NOMO-1 treated with DMSO at 0.1 percent for 48 hours (cell line): Measurements from ENCODE around the gene FGFR3.
A peak's percentile ranks its signal among the peaks of the same experiment; 100 is the strongest.

Experiments
- DNase-seq: peaks from one replicate; lab custom pipeline; 2025; ENCODE audit not compliant: unreplicated experiment; lab: John Stamatoyannopoulos, UW

FGFR3 gene

DNA sequence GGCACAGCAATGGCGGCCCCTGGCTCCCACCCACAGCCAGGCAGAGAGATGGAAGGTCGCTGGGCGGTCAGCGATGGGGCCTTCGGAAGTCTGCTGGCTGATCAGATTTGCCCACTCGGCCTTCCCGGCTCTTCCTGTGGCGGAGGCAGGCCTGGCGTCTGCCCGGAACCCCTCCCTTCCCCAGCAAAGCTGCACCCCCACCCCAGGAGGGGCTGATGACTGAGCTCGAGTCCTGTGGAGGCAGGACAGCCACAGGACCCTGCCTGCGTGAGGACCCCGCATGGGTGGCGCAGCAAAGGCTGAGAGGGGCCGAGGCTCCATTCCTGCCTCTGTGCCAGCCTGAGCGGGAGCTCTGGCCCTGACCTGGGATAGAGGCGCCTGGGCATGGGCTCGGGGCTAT is 37.0 kb upstream of the FGFR3 start:
- no peak for DNase-seq

DNA sequence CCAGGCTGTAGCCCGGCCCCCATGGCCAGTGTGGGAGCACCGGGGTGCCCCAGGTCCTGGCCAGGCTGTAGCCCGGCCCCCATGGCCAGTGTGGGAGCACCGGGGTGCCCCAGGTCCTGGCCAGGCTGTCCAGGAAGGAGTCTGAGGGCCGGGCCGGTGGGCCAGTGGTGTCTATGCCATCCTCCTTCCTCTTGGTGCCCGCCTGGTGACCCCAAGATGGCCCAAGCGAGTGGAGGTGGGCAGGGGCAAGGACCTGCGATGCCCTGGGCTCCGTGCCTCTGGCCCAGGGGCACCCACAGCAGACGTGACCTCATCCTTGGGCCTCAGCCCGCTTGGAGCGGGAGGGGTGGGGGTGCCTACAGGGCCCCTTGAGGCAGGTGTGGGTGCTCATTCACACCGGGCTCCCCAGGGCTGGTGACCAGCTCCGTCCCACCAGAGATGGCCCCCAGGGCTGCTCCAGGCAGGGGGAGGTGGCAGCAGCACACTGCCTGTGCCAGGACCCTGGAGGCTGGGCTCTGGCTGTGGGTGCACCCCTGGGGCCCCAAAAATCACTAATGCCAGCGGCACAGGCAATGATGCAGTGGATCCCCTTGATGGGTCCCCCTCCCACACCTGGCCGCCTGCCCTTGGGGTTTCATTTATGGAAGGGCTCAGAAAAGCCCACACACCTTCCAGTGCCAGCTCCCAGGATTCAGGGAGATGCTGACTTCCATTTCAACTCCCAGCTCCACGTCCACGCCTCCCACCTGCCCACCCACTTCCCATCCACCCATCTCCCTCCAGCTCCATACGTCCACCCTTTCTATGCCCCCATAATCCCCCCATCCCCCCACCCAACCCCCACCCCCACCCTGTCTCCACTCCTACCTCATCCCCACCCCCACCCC is 36.0 kb upstream of the FGFR3 start:
- DNase-seq: no peak

DNA sequence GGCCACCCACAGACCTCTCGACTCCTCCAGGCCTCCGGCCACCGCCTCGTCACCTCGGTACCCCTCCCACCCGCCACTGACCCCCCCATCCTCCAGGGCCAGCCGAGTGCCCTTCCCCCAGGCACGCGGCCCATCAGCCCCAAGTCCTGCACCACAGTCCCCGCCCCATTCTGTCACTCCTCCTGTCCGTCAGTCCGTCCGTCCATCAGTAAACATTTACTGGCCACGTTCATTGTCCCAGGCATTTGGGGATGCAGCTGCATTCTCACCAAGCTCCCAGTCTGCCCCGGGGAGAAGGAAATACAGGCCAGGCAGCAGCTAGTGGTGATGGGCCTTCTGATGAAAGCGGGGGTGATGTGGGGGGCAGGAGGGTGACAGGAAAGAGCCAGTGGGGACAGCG is 35.3 kb upstream of the FGFR3 start:
- no peak for DNase-seq

DNA sequence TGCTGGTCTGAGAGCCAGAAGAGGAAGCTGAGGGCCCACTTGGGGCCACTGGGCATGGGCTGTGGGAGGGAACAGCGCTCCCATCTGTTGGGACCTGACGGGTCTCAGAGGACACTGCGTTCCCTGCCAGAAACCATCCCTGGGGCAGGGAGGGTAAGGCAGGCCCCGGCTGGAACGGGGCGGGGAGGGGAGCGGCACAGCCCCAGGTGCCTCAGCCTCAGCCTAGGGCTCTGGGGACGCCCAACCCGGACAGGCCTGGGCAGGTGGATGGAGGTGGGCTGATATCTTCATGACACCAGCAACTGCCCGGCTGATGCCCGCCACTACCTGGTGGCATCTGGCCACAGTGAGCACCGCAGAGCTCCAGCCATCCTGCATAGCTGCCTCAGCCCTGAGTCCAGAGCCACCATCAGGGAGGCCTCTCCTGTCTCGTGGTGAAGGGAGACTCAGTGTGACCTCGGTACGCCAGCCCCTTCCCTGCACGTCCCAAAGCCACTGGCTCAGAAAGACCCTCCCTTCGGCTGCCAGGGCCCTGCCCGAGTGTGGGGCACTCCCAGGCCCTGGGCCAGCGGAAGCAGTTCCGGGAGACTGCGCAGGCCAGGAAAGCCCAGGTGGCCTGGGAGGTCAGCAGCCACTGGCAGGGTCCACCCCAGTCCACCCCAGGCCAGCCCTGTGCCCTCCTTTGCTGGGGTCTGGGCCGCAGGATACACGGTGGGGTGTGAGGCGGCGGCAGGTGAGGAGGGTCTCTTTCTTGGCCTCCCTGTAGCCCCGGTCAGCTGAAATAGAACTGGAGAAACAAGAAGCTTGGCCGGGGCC is 34.6 kb upstream of the FGFR3 start:
- no peak for DNase-seq

DNA sequence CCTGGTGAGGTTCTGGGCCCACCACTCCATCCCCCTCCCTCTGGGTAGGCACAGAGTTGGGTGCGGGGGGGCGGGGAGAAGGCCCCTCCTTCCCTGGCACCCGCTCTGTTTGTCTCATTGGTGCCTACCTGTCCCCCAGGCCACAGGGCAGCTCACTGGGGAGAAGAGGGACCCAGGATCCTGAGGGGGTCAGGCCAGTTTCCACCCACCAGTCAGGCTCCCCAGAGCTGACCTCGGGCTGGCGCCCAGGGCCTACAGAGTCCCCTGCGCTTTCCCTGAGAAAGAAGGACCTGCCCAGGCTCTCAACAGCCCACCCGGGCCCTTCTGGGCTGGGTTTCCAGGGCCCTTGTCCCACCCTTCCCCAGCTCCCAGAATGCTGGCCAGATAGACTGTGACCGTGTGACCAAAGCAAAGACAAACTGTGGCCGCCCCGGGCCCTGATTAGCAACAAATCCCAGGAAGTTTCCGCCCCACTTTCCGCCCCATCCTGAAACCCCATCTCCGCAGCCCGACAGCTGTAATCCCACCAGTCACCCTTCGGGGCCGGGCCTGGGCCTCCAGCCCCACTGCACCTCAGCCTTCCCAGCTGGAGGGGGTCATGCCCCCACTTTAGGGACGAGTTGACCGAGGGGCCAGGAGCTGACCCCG is 33.8 kb upstream of the FGFR3 start:
- no peak for DNase-seq

DNA sequence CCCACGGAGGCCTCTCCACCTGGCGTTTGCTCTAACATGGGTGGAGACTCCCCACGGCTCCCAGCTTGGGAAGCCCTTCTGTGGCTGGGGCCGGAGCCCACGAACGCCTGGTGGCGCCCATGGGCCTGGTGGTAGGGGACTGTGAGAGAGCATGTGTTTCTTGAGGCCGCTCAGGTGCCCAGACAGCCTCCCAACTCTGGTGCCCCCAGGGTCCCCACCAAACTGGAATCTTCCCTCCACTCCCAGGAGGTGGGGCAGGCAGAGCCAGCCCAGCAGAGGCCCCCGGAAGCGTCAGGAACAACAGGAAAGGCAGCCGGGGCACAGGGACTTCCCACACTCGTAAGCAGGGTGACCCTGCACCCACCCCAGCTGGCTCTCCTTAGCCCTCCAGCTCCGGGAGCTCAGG is 33.3 kb upstream of the FGFR3 start:
- no peak for DNase-seq

DNA sequence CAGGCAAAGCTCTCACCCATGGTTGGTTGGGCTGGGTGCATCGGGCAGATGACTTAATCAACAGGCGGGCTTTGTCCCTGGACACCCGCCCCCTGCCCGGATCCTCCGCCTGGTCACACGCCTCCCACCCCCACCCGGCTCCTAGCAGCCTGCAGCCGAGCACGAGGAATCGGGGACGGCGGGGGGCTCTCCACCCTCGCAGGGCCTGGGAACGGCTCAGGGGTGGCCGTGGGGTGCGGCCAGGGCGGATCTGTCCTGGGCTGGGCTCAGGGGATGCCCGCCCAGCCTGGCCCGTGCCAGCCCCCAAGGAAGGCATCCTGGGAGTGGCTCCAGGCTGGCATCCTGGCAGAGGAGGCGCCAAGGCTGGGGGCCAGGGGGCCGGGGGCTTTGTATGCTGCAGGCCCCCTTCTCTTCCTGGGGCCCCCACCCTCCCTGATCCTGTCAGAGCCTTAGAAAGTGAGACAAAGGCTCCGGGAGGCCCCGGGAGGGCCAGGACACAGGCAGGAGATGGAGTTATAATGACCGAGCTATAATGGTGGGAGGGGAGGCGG is 32.5 kb upstream of the FGFR3 start:
- DNase-seq: no peak

DNA sequence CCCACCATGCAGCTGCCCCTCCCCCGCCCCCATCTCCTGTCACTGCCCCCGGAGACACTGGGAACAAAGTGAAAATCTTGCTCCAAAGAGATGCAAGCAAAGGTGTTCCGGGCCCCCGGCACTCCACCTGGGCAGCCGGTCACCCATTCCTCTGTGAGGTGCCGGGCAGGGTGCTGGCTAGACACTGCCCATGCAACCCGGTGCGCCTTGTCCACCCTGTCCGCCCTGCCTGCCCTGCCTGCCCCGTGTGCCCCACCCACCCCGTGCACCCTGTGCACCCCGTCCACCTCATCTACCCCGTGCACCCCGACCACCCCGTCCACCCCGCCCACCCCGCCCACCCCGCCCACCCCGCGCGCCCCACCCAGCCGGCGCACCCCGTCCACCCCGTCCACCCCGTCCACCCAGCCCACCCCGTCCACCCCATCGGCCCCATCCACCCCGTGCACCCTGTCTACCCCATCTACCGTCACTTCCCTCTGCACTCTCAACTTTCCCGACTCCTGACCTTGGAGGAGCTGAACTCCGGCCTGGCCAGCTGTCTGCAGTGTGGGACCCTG is 31.9 kb upstream of the FGFR3 start:
- no peak for DNase-seq

DNA sequence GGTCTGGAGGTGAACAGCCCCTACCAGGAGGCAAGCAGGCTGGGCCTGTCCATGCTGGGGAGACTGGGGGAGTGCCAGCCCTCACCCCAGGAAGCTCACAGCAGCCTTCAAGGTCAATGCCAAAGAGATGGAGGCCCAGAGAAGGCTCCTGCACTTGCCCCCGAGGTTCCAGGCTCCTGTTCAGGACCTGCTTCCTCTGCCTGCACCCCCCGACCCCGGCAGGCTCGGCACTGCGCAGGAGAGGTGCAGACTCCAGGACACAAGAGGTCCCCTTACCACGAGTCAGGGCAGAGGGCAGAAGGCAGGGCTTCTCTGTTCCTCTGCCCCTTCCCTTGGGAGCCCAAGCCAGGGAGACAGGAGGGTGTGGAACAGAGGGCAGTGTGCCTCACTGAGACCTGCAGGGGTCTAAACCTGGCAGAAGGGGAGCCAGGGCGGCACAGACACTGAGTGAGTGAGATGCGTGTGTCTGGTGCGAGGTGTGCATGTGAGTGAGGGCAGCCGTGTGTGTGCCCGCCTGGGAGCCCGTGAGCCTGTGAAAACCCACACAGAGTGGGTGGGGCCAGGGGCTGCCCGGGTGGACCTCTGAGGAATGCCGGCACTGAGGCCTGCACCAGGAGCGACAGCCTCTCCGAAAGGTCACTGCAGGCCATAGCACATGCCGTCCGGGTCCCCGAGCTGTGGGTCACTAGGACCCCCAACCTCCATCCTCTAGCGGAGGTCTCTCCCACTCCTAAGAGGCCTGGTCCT is 30.7 kb upstream of the FGFR3 start:
- DNase-seq: no peak

DNA sequence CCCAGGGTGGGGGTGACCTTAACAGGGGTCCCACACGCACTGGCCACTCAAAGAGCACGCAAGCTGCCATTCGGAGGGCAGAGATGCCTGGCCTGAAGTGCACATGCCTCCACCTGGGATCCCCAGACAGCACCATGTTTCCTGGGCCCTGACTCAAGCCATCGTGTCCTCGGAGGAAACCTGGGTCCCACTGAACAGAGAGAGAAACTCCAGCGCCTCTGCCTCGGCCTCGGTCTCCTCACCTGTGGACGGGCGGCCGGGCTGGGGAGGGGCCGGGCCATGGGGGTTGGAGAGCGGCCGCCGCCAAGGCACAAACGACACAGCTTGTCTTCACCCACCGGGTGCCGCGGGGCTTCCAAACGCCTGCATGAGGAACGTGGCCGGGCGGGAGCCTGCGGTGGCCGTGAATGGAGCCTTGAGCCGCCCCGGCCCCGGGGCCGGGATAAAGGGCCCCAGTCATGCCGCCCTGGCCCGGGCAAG is 30.0 kb upstream of the FGFR3 start:
- DNase-seq: no peak

DNA sequence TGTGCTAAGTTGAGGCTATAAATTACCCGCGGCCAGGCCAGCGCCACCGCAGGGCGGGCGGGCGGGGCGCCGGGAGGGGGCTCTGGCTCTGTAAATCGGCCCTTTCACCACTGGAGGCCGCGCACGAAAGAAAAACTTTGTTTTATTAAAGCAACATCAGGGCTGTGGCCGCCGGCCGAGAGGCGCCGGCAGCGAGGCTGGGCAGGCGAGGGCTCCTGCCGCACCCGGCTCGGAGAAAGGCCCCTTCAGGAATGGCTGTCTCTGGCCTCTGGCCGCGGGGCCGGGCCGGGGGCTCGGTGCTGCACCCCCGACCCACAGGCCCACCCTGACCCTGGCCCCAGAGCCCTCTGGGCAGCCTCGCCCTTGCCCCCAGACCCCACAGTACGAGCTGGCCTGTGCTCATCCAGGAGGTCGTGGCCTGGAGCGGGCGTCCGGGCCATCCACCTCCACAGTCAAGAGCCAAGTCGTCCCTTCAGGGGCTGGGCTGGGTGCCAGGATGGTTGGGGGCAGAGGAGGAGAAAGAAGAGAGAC is 29.5 kb upstream of the FGFR3 start:
- DNase-seq: peak; percentile 77

DNA sequence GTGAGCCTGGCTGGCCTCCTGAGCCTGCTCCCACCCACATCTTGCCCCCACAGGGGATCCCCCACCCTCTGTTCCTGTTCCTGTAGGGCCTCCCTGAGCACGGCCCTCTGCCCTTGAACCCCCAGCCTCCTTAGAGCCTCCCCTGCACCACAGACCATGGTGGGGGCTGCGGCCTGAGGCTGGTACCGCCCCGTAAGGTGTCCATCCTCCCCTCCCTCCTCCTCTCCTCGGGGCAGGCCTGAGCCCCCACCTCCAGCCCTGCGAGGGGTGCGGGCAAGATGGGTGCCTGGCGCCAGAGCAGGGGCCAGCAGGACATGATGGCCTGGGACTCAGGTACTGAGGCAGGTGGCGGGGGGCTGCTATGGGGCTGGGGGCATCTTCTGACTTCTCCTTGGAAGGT is 28.4 kb upstream of the FGFR3 start:
- DNase-seq: no peak

DNA sequence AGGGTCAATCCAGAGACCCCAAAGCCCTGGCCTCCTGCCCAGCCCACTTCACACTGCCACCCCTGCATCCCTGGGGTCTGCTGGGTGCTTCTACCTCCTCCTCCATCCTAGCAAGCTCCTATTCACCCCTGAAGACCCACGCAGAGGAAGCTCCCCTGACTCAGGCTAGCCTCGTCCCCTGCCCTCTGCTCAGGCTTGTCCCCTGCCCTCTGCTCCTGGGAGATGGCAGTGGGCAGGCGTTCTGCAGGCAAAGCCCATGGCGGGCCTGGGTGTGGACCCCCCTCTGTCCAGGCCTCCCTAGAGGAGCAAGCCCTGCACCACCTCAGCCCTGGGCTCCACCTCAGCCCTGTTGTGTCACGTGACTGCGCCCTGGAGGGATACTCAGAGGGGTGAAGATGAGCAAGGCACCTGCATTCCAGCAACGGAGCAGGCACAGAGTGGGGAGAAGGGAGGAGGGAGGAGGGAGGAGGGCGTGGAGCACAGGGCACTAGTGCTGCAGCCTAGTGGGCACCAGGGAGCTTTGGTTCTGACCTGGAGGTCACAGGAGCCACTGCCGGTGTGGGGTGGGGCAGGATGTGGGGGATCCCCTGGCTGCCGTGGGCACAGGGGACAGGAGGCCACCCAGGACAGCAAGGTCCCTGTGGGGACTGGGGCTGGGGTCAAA is 27.6 kb upstream of the FGFR3 start:
- DNase-seq: no peak

DNA sequence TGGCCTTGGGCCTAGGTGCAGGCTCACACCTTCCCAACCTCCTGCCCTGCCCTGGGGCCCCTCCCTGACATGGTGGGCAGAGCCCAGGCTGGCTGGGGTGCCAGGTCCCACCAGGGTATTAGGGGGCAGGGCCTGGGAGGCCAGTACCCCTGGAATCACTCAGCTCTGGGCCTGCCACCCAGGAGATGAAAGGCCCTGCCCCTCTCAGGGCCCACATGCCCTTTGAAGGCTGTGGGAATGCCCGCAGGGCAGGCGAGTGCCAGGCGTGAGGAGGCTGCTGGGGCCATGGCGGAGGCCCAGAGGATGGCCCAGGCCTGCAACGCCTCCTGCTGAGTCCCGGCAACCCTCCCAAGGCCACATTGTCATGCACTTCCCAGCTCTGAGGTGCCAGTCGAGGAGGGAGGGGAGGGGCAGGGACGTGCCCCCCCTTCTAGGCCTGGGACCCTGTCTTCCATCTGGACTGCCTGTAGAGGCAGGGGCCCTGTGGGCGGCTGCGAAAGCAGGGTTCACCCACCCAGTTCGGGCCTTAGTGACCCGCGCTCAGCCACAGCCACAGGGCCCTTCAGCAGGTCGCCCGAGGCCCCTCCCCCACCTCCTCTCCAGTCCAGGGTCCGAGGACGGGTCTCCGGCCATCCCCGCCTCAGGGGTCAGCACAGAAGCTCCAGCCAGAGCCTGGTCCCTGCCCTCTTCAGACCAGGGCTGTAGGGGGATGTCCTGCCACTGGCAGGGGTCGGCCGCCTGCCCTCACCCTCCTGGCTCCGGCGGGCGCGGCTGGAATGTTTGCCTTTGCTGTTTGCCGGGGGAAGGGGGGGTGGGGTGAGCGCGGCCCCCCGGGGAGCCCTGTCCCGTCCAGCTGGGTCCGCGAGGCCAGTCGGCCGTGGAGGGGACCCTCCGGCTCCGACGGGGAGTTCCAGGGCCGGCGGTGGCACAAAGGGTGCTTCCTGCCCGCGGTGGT is 26.7 kb upstream of the FGFR3 start:
- DNase-seq: no peak

DNA sequence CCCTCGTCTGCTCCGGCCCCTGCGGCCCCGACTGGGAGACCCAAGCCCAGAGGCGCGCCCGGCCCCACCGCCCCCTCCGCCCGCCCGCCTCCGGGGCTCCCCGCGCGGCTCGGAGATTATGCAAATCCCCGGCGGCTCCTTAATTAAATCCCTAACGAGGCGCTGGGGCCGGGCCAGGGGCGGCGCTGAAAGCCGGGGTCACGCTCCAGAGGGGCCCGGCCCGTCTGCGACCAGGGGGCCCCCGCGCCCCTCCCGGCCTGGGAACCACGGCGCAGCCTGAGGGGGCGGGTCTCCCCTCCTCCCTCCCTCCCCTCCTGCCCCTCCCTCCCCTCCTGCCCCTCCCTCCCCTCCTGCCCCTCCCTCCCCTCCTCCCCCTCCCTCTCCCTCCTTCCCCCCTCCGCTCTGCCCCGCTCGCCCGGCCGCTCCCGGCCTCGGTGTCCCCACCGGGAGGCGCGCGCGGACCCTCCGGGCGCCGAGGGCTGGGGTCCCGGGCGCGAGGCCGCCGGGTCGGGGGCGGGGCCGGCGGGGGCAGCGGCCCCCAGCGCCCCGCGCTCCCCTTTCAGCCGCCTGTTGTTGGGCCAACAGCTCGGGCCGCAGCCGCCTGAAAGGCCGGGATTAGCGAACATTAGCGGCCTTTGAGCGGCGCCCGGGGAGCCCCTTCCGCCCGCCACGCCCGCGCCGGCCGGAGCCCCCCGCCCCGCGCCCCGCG is 25.9 kb upstream of the FGFR3 start:
- no peak for DNase-seq

DNA sequence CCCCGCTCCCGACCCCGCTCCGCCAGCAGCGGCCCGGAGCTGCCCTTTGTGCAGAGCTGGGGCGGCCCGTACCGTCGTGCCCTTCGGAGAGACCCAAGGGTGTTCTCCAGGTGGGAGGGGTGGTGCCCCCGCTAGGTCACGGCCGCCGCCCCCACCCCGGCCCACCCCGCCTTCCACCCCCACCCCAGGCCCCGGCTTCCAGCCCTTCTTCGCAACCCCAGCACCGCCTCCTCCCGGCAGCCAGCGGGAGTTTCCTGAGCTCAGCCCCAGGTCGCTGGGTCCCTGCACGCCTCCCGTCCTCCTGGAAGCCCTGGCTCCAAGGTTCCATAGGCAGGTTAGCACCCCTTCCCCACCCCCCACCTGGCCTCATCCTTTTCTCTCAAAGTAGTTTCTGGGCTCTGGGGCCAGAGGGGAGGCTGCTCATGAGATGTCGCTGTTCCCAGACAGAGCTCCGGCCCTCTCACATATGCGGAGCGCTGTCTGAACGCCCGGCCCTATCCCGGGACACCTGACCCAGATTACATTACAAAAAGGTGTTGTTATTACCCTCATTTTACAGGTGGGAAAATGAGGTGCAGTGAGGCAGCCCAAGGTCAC is 25.2 kb upstream of the FGFR3 start:
- peak; percentile 29 for DNase-seq

DNA sequence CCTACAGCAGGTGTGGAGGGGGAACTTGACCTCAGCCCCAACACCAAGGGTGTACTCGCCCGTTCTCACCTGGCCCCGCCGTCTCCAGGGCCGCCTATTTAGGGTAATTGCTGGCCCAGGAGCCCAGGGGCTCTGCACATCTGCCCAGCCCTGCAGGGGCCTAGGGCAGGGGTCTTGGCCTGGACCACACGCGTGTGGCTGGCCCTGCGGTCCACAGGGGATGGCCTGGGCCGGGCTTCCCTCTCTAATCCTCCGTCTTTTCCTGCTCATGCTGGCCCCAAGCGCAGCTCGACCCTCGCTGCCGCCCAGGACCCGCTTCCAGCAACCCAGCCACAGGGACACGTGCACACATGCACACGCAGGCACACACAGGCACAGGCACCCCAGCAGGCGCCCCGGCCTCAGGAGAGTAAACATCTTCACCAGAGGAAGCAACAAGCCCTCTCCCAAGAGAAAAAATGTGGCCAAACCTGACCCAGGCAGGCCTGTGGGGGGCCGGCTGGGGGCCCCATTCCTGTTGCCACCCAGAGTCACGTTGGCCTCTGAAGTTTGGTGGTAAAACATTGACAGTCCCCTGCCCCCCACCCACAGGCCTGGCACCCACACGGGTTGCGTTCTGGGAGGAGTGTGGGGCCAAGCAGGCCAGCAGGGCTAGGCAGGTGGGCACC is 24.6 kb upstream of the FGFR3 start:
- no peak for DNase-seq
